Frontal cortex (tissue), 4 donors: ENCODE data around the gene FAM236D. TPM values are rescaled to one million over a fixed set of nuclear protein-coding genes. Genes with fewer than 3 reads are reported as not detected.
A peak's percentile ranks its signal among the peaks of the same experiment; 100 is the strongest.
"Not testable (repeated sequence)": the region's sequence is repeated elsewhere in the genome, so short reads cannot be mapped to it uniquely, and the experiment has no call there.

ENCODE experiments used
- DNase-seq, 2 donors: peaks; one replicate each; pipeline ENCODE4 v3.0.0; 2012; ENCODE audit warnings: low spot score in 2 of 2
- FAIRE-seq: peaks from 2 replicates; lab custom pipeline; 2012; peaks lifted over from hg19 to GRCh38; lab: Jason Lieb, UNC
- total RNA-seq: library from RNA; depleted of rRNA; stranded (reverse); fragments of >200 nt; gene quantifications from one replicate; pipeline ENCODE4 v1.2.3, GENCODE V29; 2014
- donor health status: control.
- donor health status: control.
- donor health status: control.

The FAM236D gene
- not detected for total RNA-seq

- not testable (repeated sequence) for DNase-seq, FAIRE-seq
Observed at GRCh38 chrX:72808110-72808509, at the start of gene FAM236D. TSS of gene FAM236D (minus strand) at chrX:72808210. CDS start at chrX:72808110, 100 bp downstream.

GRCh38 chrX:72837532-72837931, 29.5 kb upstream of the FAM236D start:
- FAIRE-seq = peak; percentile 71

GRCh38 chrX:72830701-72831100, 22.7 kb upstream of the FAM236D start:
- DNase-seq, FAIRE-seq: not testable (repeated sequence)

More at GRCh38 chrX:72837532-72837931, 29.5 kb upstream of the FAM236D start:
- DNase-seq = not testable (repeated sequence)

GRCh38 chrX:72790390-72790789, 17.6 kb downstream of the FAM236D start:
- not testable (repeated sequence) for FAIRE-seq, DNase-seq

- FAIRE-seq = not testable (repeated sequence)
Observed at GRCh38 chrX:72788142-72788541, 19.9 kb downstream of the FAM236D start.

GRCh38 chrX:72783964-72784363, 24.0 kb downstream of the FAM236D start:
- not testable (repeated sequence) for DNase-seq, FAIRE-seq

More at GRCh38 chrX:72788142-72788541, 19.9 kb downstream of the FAM236D start:
- DNase-seq = not testable (repeated sequence)

- not testable (repeated sequence) for FAIRE-seq, DNase-seq
Observed at GRCh38 chrX:72783365-72783936, 24.6 kb downstream of the FAM236D start.

GRCh38 chrX:72782560-72782959, 25.4 kb downstream of the FAM236D start, which contains the start of gene FAM236B:
TSS of gene FAM236B (minus strand) at chrX:72782660. CDS start at chrX:72782560, 100 bp downstream.
- not testable (repeated sequence) for FAIRE-seq, DNase-seq

- FAIRE-seq = not testable (repeated sequence)
Observed at GRCh38 chrX:72778146-72778545, 29.9 kb downstream of the FAM236D start.

GRCh38 chrX:72777467-72777790, 30.6 kb downstream of the FAM236D start:
- not testable (repeated sequence) for FAIRE-seq, DNase-seq

More at GRCh38 chrX:72778146-72778545, 29.9 kb downstream of the FAM236D start:
- DNase-seq = not testable (repeated sequence)

- not testable (repeated sequence) for FAIRE-seq, DNase-seq
Observed at GRCh38 chrX:72776653-72777466, 31.1 kb downstream of the FAM236D start, which contains the start of gene DMRTC1B. TSS of gene DMRTC1B (plus strand) at chrX:72776890. CDS start at chrX:72845136, 68,246 bp downstream.

- DNase-seq, FAIRE-seq: not testable (repeated sequence)
Observed at GRCh38 chrX:72760454-72760853, 47.6 kb downstream of the FAM236D start.

Other genes starting within 250 kb of the FAM236D start
- 31.0 TPM for gene HDAC8, start 235.4 kb downstream of the FAM236D start, total RNA-seq
- gene PHKA1, start 93.9 kb downstream of the FAM236D start, total RNA-seq = 2.4 TPM
- 0.41 TPM for gene DMRTC1B, start 31.3 kb downstream of the FAM236D start, total RNA-seq
- not detected for gene FAM236B, start 25.6 kb downstream of the FAM236D start, total RNA-seq
- not detected for gene FAM236C, start 104.4 kb upstream of the FAM236D start, total RNA-seq
- gene FAM236A, start 130.0 kb upstream of the FAM236D start, total RNA-seq = not detected
- not detected for gene DMRTC1, start 135.6 kb upstream of the FAM236D start, total RNA-seq
- gene PABPC1L2B, start 194.7 kb upstream of the FAM236D start, total RNA-seq = not detected